H1 (cell line): Measurements from ENCODE around the gene PPP3R2. TPM values are rescaled to one million over a fixed set of nuclear protein-coding genes. Genes with fewer than 3 reads are reported as not detected.

Experiments used
- CTCF ChIA-PET: fragments of 300-600 bp; sonication (Branson Sonifier 250); formaldehyde crosslinking; loops from one replicate; lab custom pipeline; 2021; ENCODE audit not compliant: partially characterized antibody; lab: Charles Lee
- POLR2A ChIA-PET: fragments of 300-600 bp; sonication (Branson Sonifier 250); formaldehyde crosslinking; loops from one replicate; lab custom pipeline; 2021; ENCODE audit warnings: inconsistent platforms; ENCODE audit not compliant: partially characterized antibody; lab: Charles Lee
- DNase-seq, 2 experiments: peaks; one replicate each; pipeline versions ENCODE4 v3.0.0 to v3.0.0-alpha.2; 2010 to 2022; ENCODE audit warnings: low spot score in 2 of 2, low read depth in 1 of 2, mixed read lengths in 1 of 2
- FAIRE-seq: peaks from 2 replicates; lab custom pipeline; 2011; peaks lifted over from hg19 to GRCh38; lab: Jason Lieb, UNC
- H2AFZ ChIP-seq: 2 replicates; pipeline ENCODE4 v1.8.1; 2012; ENCODE audit warnings: low read length, inconsistent platforms
- H2AK5ac ChIP-seq: 2 replicates; pipeline ENCODE4 v1.6.1; 2013; ENCODE audit warnings: low read depth, low read length
- H2BK120ac ChIP-seq: replicated peaks from 2 replicates; pipeline ENCODE3; 2013; ENCODE audit warnings: low read depth, low read length, inconsistent platforms
- H2BK12ac ChIP-seq: 2 replicates; pipeline ENCODE4 v1.6.1; 2013; ENCODE audit warnings: low read depth, low read length
- H2BK15ac ChIP-seq: 2 replicates; pipeline ENCODE4 v1.6.1; 2013; ENCODE audit warnings: low read length
- H2BK20ac ChIP-seq: 2 replicates; pipeline ENCODE4 v1.6.1; 2013; ENCODE audit warnings: low read length
- H2BK5ac ChIP-seq: 2 replicates; pipeline ENCODE4 v1.6.1; 2013; ENCODE audit warnings: low read depth, low read length
- H3K14ac ChIP-seq: 2 replicates; pipeline ENCODE4 v1.6.1; 2013; ENCODE audit warnings: inconsistent platforms; ENCODE audit not compliant: insufficient read length
- H3K18ac ChIP-seq: 2 replicates; pipeline ENCODE4 v1.6.1; 2013; ENCODE audit warnings: low read length; ENCODE audit errors: extremely low read depth
- H3K23ac ChIP-seq: 2 replicates; pipeline ENCODE4 v1.6.1; 2013; ENCODE audit warnings: inconsistent platforms; ENCODE audit not compliant: insufficient read length
- H3K23me2 ChIP-seq: 2 replicates; pipeline ENCODE4 v1.6.1; 2013; ENCODE audit warnings: low read depth, low read length
- H3K27ac ChIP-seq: 2 replicates; pipeline ENCODE4 v1.6.1; 2011; ENCODE audit warnings: low read depth, low read length, inconsistent platforms
- H3K27me3 ChIP-seq, 4 experiments: replicated peaks in 1 of 4; 1 replicate in 1 of 4; 2 replicates in 3 of 4; pipeline versions ENCODE4 v1.6.1 to v1.8.1; 2011 to 2013; ENCODE audit warnings: low read length in 3 of 4, mild to moderate bottlenecking in 3 of 4, inconsistent platforms in 2 of 4, mixed read lengths in 2 of 4, moderate library complexity in 1 of 4; ENCODE audit not compliant: control insufficient read depth in 3 of 4, insufficient read depth in 3 of 4; ENCODE audit errors: extremely low read depth in 1 of 4
- H3K36me3 ChIP-seq, 4 experiments: 2 replicates each; pipeline versions ENCODE4 v1.6.1 to v1.8.1; 2011 to 2013; ENCODE audit warnings: mild to moderate bottlenecking in 4 of 4, low read length in 3 of 4, moderate library complexity in 2 of 4, control low read depth in 1 of 4, inconsistent platforms in 1 of 4; ENCODE audit not compliant: insufficient read depth in 4 of 4, control insufficient read depth in 2 of 4
- H3K4ac ChIP-seq: replicated peaks from 2 replicates; pipeline ENCODE3; 2013; ENCODE audit warnings: low read length, low read depth, mixed read lengths, inconsistent platforms; ENCODE audit not compliant: insufficient read length
- H3K4me1 ChIP-seq, 4 experiments: replicated peaks in 1 of 4; 1 replicate in 1 of 4; 2 replicates in 3 of 4; pipeline versions ENCODE4 v1.6.1 to v1.8.1; 2011 to 2013; ENCODE audit warnings: low read length in 3 of 4, inconsistent platforms in 2 of 4, mixed read lengths in 1 of 4; ENCODE audit not compliant: insufficient read depth in 4 of 4, control insufficient read depth in 3 of 4
- H3K4me2 ChIP-seq, 2 experiments: 2 replicates each; pipeline versions ENCODE4 v1.6.1 to v1.8.1; 2011 to 2013; ENCODE audit warnings: low read depth in 2 of 2, low read length in 2 of 2, control low read depth in 1 of 2, inconsistent platforms in 1 of 2, mild to moderate bottlenecking in 1 of 2; ENCODE audit not compliant: insufficient read depth in 1 of 2
- H3K4me3 ChIP-seq, 4 experiments: fragments of 200-600, 300-600 bp in 1 of 4; sonication (generic), shearing (Covaris generic), sonication (Bioruptor Twin) in 1 of 4; 2 replicates each; pipeline versions ENCODE4 v1.5.1 to v1.8.1; 2011 to 2016; ENCODE audit warnings: low read length in 4 of 4, low read depth in 3 of 4, control low read depth in 2 of 4, inconsistent platforms in 2 of 4, mild to moderate bottlenecking in 2 of 4, mixed read lengths in 1 of 4, moderate library complexity in 1 of 4; ENCODE audit not compliant: insufficient read depth in 2 of 4; ENCODE audit errors: extremely low read depth in 1 of 4
- H3K56ac ChIP-seq: replicated peaks from 2 replicates; pipeline ENCODE3; 2013; ENCODE audit warnings: low read depth, mild to moderate bottlenecking, mixed read lengths, low read length, inconsistent platforms; ENCODE audit not compliant: insufficient read length
- H3K79me1 ChIP-seq: 2 replicates; pipeline ENCODE4 v1.6.1; 2013; ENCODE audit warnings: low read depth, low read length, control low read depth
- H3K79me2 ChIP-seq, 2 experiments: 2 replicates each; pipeline versions ENCODE4 v1.6.1 to v1.8.1; 2012 to 2013; ENCODE audit warnings: low read length in 2 of 2, mild to moderate bottlenecking in 2 of 2, inconsistent platforms in 1 of 2; ENCODE audit not compliant: insufficient read depth in 2 of 2, control insufficient read depth in 1 of 2
- H3K9ac ChIP-seq, 4 experiments: replicated peaks in 1 of 4; 1 replicate in 1 of 4; 2 replicates in 3 of 4; pipeline versions ENCODE4 v1.6.1 to v1.8.1; 2011 to 2013; ENCODE audit warnings: low read depth in 3 of 4, low read length in 3 of 4, control low read depth in 2 of 4, mild to moderate bottlenecking in 2 of 4, moderate library complexity in 2 of 4, inconsistent platforms in 1 of 4; ENCODE audit errors: extremely low read depth in 1 of 4
- H3K9me3 ChIP-seq, 2 experiments: 2 replicates each; pipeline versions ENCODE4 v1.6.1 to v1.8.1; 2012 to 2013; ENCODE audit warnings: mild to moderate bottlenecking in 2 of 2, moderate library complexity in 2 of 2, control low read depth in 1 of 2, inconsistent platforms in 1 of 2, low read depth in 1 of 2, low read length in 1 of 2, mixed read lengths in 1 of 2; ENCODE audit not compliant: insufficient read depth in 2 of 2
- H4K20me1 ChIP-seq, 2 experiments: replicated peaks in 1 of 2; 2 replicates each; pipeline versions ENCODE3 to v1.8.1; 2011 to 2013; ENCODE audit warnings: inconsistent platforms in 2 of 2, low read length in 2 of 2, mild to moderate bottlenecking in 1 of 2; ENCODE audit not compliant: insufficient read depth in 2 of 2, control insufficient read depth in 1 of 2
- H4K5ac ChIP-seq: 2 replicates; pipeline ENCODE4 v1.6.1; 2013; ENCODE audit warnings: low read length, low read depth, mixed read lengths, inconsistent platforms; ENCODE audit not compliant: insufficient read length
- H4K8ac ChIP-seq: 2 replicates; pipeline ENCODE4 v1.8.0; 2013; ENCODE audit warnings: mild to moderate bottlenecking, moderate library complexity, low read length, inconsistent platforms; ENCODE audit not compliant: insufficient read depth; ENCODE audit errors: extremely low read depth
- H4K91ac ChIP-seq: replicated peaks from 2 replicates; pipeline ENCODE3; 2013; ENCODE audit warnings: low read length, mixed read lengths, inconsistent platforms; ENCODE audit not compliant: insufficient read length
- BACH1 ChIP-seq: IDR thresholded peaks from 2 replicates; pipeline ENCODE4 v1.6.1; 2012; ENCODE audit warnings: low read length, improper control_type of control experiment
- BCL11A ChIP-seq, 2 experiments: IDR thresholded peaks; one replicate each; pipeline ENCODE4 v1.6.1; 2011; ENCODE audit warnings: low read depth in 2 of 2, low read length in 2 of 2, mild to moderate bottlenecking in 2 of 2
- CBX5 ChIP-seq: fragments of 300-800, 300-1000 bp; sonication (generic); IDR thresholded peaks from 2 replicates; pipeline ENCODE4 v1.7.1; 2016; ENCODE audit warnings: antibody characterized with exemption, low read length, low read depth
- CBX8 ChIP-seq: fragments of 300-800, 300-1000 bp; sonication (generic); IDR thresholded peaks from 2 replicates; pipeline ENCODE4 v1.7.1; 2016; ENCODE audit warnings: low read depth, low read length, borderline replicate concordance
- CHD1 ChIP-seq: IDR thresholded peaks from 2 replicates; pipeline ENCODE4 v1.6.1; 2012; ENCODE audit warnings: low read depth, low read length, improper control_type of control experiment
- EGR1 ChIP-seq: IDR thresholded peaks from 2 replicates; pipeline ENCODE4 v1.6.1; 2011; ENCODE audit warnings: low read depth, low read length, borderline replicate concordance
- FOSL1 ChIP-seq: IDR thresholded peaks from 2 replicates; pipeline ENCODE4 v1.6.1; 2011; ENCODE audit warnings: mild to moderate bottlenecking, low read depth, low read length, moderate library complexity; ENCODE audit not compliant: insufficient read depth
- KDM4A ChIP-seq: IDR thresholded peaks from one replicate; pipeline ENCODE4 v1.7.1; 2012; ENCODE audit warnings: low read depth, mild to moderate bottlenecking, moderate library complexity, low read length, inconsistent platforms; ENCODE audit not compliant: severe bottlenecking
- RXRA ChIP-seq: IDR thresholded peaks from 2 replicates; pipeline ENCODE4 v1.6.1; 2011; ENCODE audit warnings: low read depth, mild to moderate bottlenecking, low read length, moderate library complexity; ENCODE audit not compliant: insufficient read depth
- SP1 ChIP-seq: IDR thresholded peaks from 2 replicates; pipeline ENCODE4 v1.6.1; 2011; ENCODE audit warnings: low read depth, low read length
- SP2 ChIP-seq: IDR thresholded peaks from 2 replicates; pipeline ENCODE4 v1.6.1; 2012; ENCODE audit warnings: mild to moderate bottlenecking, low read length, inconsistent platforms
- SRF ChIP-seq: IDR thresholded peaks from 2 replicates; pipeline ENCODE4 v1.6.1; 2011; ENCODE audit warnings: mild to moderate bottlenecking, low read depth, low read length, moderate library complexity
- TAF1 ChIP-seq: IDR thresholded peaks from 2 replicates; pipeline ENCODE4 v1.6.1; 2011; ENCODE audit warnings: mild to moderate bottlenecking, low read depth, low read length
- TCF12 ChIP-seq: IDR thresholded peaks from 2 replicates; pipeline ENCODE4 v1.6.1; 2011; ENCODE audit warnings: low read depth, mild to moderate bottlenecking, low read length
- YY1 ChIP-seq: IDR thresholded peaks from 2 replicates; pipeline ENCODE4 v1.6.1; 2011; ENCODE audit warnings: low read depth, mild to moderate bottlenecking, low read length
- WGBS, 2 experiments: shearing (Covaris generic) in 1 of 2; methylation state at CpG; one replicate each; pipeline versions ENCODE4 v1.1.6 to v1.1.7; 2013 to 2015; ENCODE audit warnings: low lambda C conversion rate in 2 of 2, mixed read lengths in 2 of 2, inconsistent platforms in 1 of 2, low coverage in 1 of 2, missing lambda C conversion rate in 1 of 2; ENCODE audit not compliant: insufficient replicate concordance in 2 of 2, insufficient coverage in 1 of 2, insufficient read length in 1 of 2; ENCODE audit errors: extremely low coverage in 1 of 2, missing lambda C conversion rate in 1 of 2; 5-methylcytosine and 5-hydroxymethylcytosine counted together
- polyA plus RNA-seq, 7 experiments: library from polyadenylated mRNA; depleted of rRNA in 3 of 7; stranded (reverse) in 5 of 7; unstranded in 2 of 7; fragments of >200 nt in 5 of 7; fragments of 200-250 nt in 2 of 7; gene quantifications; 1 replicate in 5 of 7; 2 replicates in 1 of 7; 4 replicates in 1 of 7; pipeline versions ENCODE4 v1.2.1 to v1.2.3, GENCODE V29; 2011 to 2013; ENCODE audit warnings: missing spikeins in 2 of 7, mixed read lengths in 2 of 7
- total RNA-seq: library from RNA; stranded (reverse); fragmentation: NEBNext Ultra II Directional; extraction: Animal tissue kit (Norgen Biotek cat#: 25700); gene quantifications from 2 replicates; pipeline ENCODE4 v1.2.1, GENCODE V29; 2021
- TF ChIP-seq, protein P1 (sequence below): IDR thresholded peaks from 2 replicates; pipeline ENCODE4 v1.6.1; 2011; ENCODE audit warnings: low read length, improper control_type of control experiment

The PPP3R2 gene
- total and polyA plus RNA-seq, 2 of the 8 experiments (the other 6 are each of a cell fraction or from before 2014, with no cell fraction given), result not detected

DNA sequence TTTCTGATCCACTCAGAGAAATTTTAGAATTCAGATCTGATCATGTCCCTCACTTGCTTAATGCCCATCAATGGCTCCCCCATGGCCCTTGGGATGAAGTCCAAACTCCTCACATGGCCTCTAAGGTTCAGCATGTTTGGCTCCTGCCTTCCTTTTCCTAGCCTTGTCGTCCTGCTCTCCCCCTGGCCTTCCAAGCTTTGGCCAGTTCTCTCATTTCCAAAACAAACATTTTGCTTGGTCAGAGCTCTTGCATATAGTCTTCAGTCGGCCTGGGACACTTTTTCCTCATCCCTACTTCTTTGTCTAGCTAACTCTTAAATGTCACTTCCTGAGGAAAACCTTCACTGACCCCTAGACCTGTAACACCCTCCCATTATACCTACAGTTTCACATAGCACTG lies 37.1 kb upstream of the PPP3R2 start:
- Histone ChIP-seq H3K4me2 (no peak overlapping the region), H3K9me3 (no peaks in the 10 kb centered on the region), H3K4me3 (no peak overlapping the region), H3K9ac (no peak overlapping the region), H2AK5ac (no peak overlapping the region), H2BK5ac (no peak overlapping the region), H3K18ac (no peak overlapping the region), H3K14ac (no peak overlapping the region), H2BK20ac (no peak overlapping the region), H2BK12ac (no peak overlapping the region), H3K23me2 (no peaks in the 10 kb centered on the region), H4K91ac (no peak overlapping the region), H3K79me1 (no peaks in the 10 kb centered on the region), H2AFZ (no peak overlapping the region), H4K20me1 (no peaks in the 10 kb centered on the region), H3K36me3 (no peaks in the 10 kb centered on the region), H3K56ac (no peak overlapping the region), H3K79me2 (no peaks in the 10 kb centered on the region), H2BK15ac (no peak overlapping the region), H4K8ac (no peak overlapping the region), H4K5ac (no peak overlapping the region), H2BK120ac (no peak overlapping the region), H3K4me1 (no peaks in the 10 kb centered on the region), H3K4ac (no peak overlapping the region), H3K23ac (no peak overlapping the region), H3K27ac (no peak overlapping the region), H3K27me3 (no peaks in the 10 kb centered on the region)
- POLR2A ChIA-PET, result no interaction called here
- DNase-seq, result no peak
- CTCF ChIA-PET, result no interaction called here
- WGBS, 2 experiments, result 79% methylated on average over 2 of the region's 2 CpGs; no CpG with 5 or more reads in 1 of the 2 experiments
- peak; percentile 28 for FAIRE-seq
- TF ChIP-seq SRF, result no peak
- TF ChIP-seq RXRA, result no peak
- no peak for TF ChIP-seq SP2
- TF ChIP-seq TAF1, result no peak
- TF ChIP-seq BCL11A (IDR thresholded peaks at IDR 0.05; ENCODE audit: low read depth in 2 of 2, low read length in 2 of 2), result no peak
- TF ChIP-seq CHD1, result no peak
- no peak for TF ChIP-seq YY1
- no peak for TF ChIP-seq CBX8
- TF ChIP-seq EGR1, result no peak
- TF ChIP-seq, protein P1, sequence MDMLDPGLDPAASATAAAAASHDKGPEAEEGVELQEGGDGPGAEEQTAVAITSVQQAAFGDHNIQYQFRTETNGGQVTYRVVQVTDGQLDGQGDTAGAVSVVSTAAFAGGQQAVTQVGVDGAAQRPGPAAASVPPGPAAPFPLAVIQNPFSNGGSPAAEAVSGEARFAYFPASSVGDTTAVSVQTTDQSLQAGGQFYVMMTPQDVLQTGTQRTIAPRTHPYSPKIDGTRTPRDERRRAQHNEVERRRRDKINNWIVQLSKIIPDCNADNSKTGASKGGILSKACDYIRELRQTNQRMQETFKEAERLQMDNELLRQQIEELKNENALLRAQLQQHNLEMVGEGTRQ, result no peak
- TF ChIP-seq BACH1, result no peak
- TF ChIP-seq KDM4A, result no peak
- no peak for TF ChIP-seq TCF12
- no peak for TF ChIP-seq FOSL1
- no peak for TF ChIP-seq CBX5
- TF ChIP-seq SP1, result no peak
